Measurements from ENCODE around the gene RGS1.

The RGS1 gene

DNA sequence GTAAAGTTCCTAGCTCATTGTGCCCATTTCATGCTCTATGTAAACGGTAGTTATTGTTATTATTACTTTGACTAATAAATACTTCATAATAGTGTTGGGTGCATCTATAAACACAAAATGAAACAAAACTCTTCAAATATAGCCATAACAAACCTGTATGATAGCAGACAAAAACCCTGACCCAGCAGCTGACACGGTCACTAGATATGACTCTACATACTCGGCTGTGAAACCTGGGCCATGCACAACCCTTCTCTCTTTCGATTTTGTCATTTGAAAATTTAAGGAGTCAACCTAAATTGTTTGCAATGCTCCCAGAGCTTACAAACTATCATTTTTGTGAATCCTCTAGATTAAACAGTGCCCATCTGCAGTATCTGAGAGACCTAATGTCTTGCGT is 52.3 kb downstream of the RGS1 start (continued):
- TF ChIP-seq ZNF76 (tag by site-specific recombination; IDR thresholded peaks at IDR 0.05; ENCODE audit: borderline replicate concordance, low read depth) = no peak
- TF ChIP-seq ZFP3 (tag by site-specific recombination; IDR thresholded peaks at IDR 0.05; ENCODE audit: low read depth) = no peak
- TF ChIP-seq ZFP69B (tag by site-specific recombination; IDR thresholded peaks at IDR 0.05) = no peak
- TF ChIP-seq, protein P1, sequence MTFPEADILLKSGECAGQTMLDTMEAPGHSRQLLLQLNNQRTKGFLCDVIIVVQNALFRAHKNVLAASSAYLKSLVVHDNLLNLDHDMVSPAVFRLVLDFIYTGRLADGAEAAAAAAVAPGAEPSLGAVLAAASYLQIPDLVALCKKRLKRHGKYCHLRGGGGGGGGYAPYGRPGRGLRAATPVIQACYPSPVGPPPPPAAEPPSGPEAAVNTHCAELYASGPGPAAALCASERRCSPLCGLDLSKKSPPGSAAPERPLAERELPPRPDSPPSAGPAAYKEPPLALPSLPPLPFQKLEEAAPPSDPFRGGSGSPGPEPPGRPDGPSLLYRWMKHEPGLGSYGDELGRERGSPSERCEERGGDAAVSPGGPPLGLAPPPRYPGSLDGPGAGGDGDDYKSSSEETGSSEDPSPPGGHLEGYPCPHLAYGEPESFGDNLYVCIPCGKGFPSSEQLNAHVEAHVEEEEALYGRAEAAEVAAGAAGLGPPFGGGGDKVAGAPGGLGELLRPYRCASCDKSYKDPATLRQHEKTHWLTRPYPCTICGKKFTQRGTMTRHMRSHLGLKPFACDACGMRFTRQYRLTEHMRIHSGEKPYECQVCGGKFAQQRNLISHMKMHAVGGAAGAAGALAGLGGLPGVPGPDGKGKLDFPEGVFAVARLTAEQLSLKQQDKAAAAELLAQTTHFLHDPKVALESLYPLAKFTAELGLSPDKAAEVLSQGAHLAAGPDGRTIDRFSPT (tag by site-specific recombination; IDR thresholded peaks at IDR 0.05) = no peak
- TF ChIP-seq, protein P2, sequence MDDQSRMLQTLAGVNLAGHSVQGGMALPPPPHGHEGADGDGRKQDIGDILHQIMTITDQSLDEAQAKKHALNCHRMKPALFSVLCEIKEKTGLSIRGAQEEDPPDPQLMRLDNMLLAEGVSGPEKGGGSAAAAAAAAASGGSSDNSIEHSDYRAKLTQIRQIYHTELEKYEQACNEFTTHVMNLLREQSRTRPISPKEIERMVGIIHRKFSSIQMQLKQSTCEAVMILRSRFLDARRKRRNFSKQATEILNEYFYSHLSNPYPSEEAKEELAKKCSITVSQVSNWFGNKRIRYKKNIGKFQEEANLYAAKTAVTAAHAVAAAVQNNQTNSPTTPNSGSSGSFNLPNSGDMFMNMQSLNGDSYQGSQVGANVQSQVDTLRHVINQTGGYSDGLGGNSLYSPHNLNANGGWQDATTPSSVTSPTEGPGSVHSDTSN (CRISPR knock-in tag; IDR thresholded peaks at IDR 0.05) = no peak
- TF ChIP-seq ZNF239 (tag by site-specific recombination; IDR thresholded peaks at IDR 0.05) = no peak
- TF ChIP-seq, protein P3, sequence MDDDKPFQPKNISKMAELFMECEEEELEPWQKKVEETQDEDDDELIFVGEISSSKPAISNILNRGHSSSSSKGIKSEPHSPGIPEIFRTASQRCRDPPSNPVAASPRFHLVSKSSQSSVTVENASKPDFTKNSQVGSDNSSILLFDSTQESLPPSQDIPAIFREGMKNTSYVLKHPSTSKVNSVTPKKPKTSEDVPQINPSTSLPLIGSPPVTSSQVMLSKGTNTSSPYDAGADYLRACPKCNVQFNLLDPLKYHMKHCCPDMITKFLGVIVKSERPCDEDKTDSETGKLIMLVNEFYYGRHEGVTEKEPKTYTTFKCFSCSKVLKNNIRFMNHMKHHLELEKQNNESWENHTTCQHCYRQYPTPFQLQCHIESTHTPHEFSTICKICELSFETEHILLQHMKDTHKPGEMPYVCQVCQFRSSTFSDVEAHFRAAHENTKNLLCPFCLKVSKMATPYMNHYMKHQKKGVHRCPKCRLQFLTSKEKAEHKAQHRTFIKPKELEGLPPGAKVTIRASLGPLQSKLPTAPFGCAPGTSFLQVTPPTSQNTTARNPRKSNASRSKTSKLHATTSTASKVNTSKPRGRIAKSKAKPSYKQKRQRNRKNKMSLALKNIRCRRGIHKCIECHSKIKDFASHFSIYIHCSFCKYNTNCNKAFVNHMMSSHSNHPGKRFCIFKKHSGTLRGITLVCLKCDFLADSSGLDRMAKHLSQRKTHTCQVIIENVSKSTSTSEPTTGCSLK (tag by site-specific recombination; IDR thresholded peaks at IDR 0.05) = no peak
- TF ChIP-seq ZNF624 (tag by site-specific recombination; IDR thresholded peaks at IDR 0.05) = no peak
- no peak for TF ChIP-seq ZBTB7A (tag by site-specific recombination; IDR thresholded peaks at IDR 0.05; ENCODE audit: low read depth)
- no peak for TF ChIP-seq ZSCAN30 (tag by site-specific recombination; IDR thresholded peaks at IDR 0.05)
- TF ChIP-seq ZNF37A (tag by site-specific recombination; IDR thresholded peaks at IDR 0.05) = no peak

DNA sequence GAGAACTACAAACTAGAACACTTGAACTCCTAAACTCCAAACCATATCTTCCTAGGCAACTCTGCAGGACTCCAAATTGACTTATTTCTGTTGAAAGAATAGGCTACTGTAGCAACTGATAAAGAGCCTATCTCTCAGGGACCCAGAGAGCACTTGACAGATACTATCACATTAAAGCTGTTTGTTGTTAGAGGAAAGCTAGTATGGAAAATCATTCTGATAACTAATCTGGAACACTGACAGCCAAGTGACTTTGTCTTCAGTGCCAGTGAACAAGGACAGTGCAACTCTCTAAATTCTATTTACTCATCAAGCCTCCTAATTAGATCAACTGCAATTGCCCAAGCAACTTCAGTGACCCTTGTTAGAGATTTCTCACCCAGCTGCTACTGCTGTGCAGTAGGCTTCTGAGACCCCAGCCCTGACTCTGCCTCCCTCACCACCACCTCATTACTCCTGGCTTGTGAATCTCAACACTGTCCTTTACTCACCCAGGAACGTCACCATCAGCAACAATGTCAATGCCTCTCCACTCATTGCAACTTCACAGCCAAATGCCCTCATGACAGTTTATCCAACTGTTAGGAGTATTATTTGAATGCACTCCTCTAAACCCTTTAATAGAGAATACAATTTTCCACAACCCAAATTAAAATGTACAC is 53.0 kb downstream of the RGS1 start:
- Histone ChIP-seq H3K36me3 (ENCODE audit: control insufficient read depth in 2 of 2, insufficient read depth in 1 of 2, low read length in 2 of 2) (no peaks in the 10 kb centered on the region), H3K4me3 (ENCODE audit: low read depth, low read length) (no peak overlapping the region), H3K27ac (ENCODE audit: extremely low read depth, low read depth, low read length) (no peak overlapping the region), H3K4me1 (ENCODE audit: control insufficient read depth, insufficient read depth, low read length) (0 out of 2 replicates have a peak, but pooled peaks cover 3% of the 10 kb centered on the region), H3K9me3 (ENCODE audit: control insufficient read depth, insufficient read depth, low read depth, low read length) (no peaks in the 10 kb centered on the region)
- POLR2A ChIA-PET = no interaction called here
- CTCF ChIA-PET = no interaction called here
- TF ChIP-seq TCF7L2 (IDR thresholded peaks at IDR 0.05; ENCODE audit: borderline replicate concordance, low read depth, low read length) (peak; percentile 31; the same call in 1 of the 2 replicates), ZNF585B (tag by site-specific recombination; IDR thresholded peaks at IDR 0.05) (no peak)

DNA sequence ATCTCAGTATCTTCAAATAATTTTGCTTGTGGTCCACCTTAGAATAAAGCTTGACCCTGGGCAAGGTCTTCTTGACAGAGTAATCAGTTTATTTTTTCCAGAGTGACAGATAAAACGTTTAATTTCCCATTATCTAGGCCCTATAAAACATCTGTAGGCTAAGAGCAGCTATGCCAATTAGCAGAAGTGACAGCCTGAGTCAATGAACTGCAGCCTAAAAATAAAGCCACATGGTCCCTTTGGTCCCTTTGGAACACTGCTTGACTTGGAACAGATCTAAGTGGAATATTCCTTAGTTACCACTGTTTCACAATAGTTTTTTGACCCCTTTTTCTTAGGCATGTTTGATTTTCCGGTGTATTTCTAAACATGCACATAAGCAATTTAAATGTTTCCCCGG is 54.0 kb downstream of the RGS1 start:
- no peak overlapping the region for H3K4me3 ChIP-seq (ENCODE audit: low read depth, low read length)
- CTCF ChIA-PET = interaction anchor here (0.8 kb wide), 1 partner anchor 11 kb away, joined by 5 read pairs; no protein-coding TSS in a partner anchor
- H3K9me3 ChIP-seq (ENCODE audit: control insufficient read depth, insufficient read depth, low read depth, low read length) = no peaks in the 10 kb centered on the region
- H3K27ac ChIP-seq (ENCODE audit: extremely low read depth, low read depth, low read length) = no peak overlapping the region
- H3K36me3 ChIP-seq (ENCODE audit: control insufficient read depth in 2 of 2, insufficient read depth in 1 of 2, low read length in 2 of 2) = no peaks in the 10 kb centered on the region
- H3K4me1 ChIP-seq (ENCODE audit: control insufficient read depth, insufficient read depth, low read length) = 0 out of 2 replicates have a peak, but pooled peaks cover 3% of the 10 kb centered on the region
- TF ChIP-seq PRDM1 (tag by site-specific recombination; IDR thresholded peaks at IDR 0.05) = no peak
- POLR2A ChIA-PET = no interaction called here

Measured in HEK293 (cell line).